HCT116 (cell line): ENCODE measurements around the gene PIP5K1A. TPM values are rescaled to one million over a fixed set of nuclear protein-coding genes. Genes with fewer than 3 reads are reported as not detected.

ENCODE experiments used
- ATAC-seq: fragments of 200-7000 bp; cut with Tn5 transposase; 2 replicates; pipeline ENCODE4 v1.9.1; 2020; ENCODE audit warnings: mild to moderate bottlenecking, moderate library complexity
- BruUV-seq: library from RNA; stranded (reverse); fragments of 400-500 nt; replicated peaks from 2 replicates; lab custom pipeline; 2021; lab: Mats Ljungman, UMichigan
- CTCF ChIA-PET: fragments of 300-600 bp; sonication (Branson Sonifier 250); formaldehyde crosslinking; loops from one replicate; lab custom pipeline; 2021; ENCODE audit warnings: antibody characterized with exemption; lab: Charles Lee
- POLR2A ChIA-PET: fragments of 300-600, 350-600 bp; sonication (Branson Sonifier 250); formaldehyde crosslinking; loops from one replicate; lab custom pipeline; 2021; ENCODE audit warnings: antibody characterized with exemption; lab: Charles Lee
- RAD21 ChIA-PET, 2 experiments: fragments of 300-600 bp; sonication (Branson Sonifier 250); formaldehyde crosslinking; loops; one replicate each; lab custom pipeline; 2023; ENCODE audit warnings: low total read pairs in 2 of 2; ENCODE audit not compliant: uncharacterized antibody in 2 of 2, unreplicated experiment in 2 of 2, low non-redundant PET in 1 of 2; lab: Charles Lee
- DNase-seq: peaks from one replicate; pipeline ENCODE4 v3.0.0-alpha.2; 2010; ENCODE audit warnings: low read depth, low spot score
- H2AFZ ChIP-seq: fragments of 200-600 bp; shearing (Covaris generic), sonication (generic); 2 replicates; pipeline ENCODE4 v1.6.1; 2017; ENCODE audit warnings: low read depth, mixed run types, mixed read lengths, antibody characterized with exemption, low read length; ENCODE audit not compliant: poor library complexity, severe bottlenecking
- H3K27ac ChIP-seq: 2 replicates; pipeline ENCODE4 v1.5.1; 2012; ENCODE audit warnings: low read depth, low read length
- H3K27me3 ChIP-seq: fragments of 200-600 bp; sonication (generic); 2 replicates; pipeline ENCODE4 v1.6.1; 2016; ENCODE audit warnings: mixed run types, low read length, mixed read lengths; ENCODE audit not compliant: insufficient read depth
- H3K36me3 ChIP-seq, 2 experiments: fragments of 200-500 bp in 1 of 2; fragments of 200-600 bp in 1 of 2; sonication (Bioruptor generic) in 1 of 2; sonication (generic) in 1 of 2; 2 replicates each; pipeline versions ENCODE4 v1.5.1 to v1.6.1; 2014 to 2016; ENCODE audit warnings: low read length in 2 of 2, inconsistent platforms in 1 of 2, mixed read lengths in 1 of 2, mixed run types in 1 of 2; ENCODE audit not compliant: insufficient read depth in 2 of 2, control insufficient read depth in 1 of 2
- H3K4me1 ChIP-seq, 2 experiments: fragments of 200-600 bp in 1 of 2; sonication (generic) in 1 of 2; 2 replicates each; pipeline versions ENCODE4 v1.5.1 to v1.6.1; 2012 to 2017; ENCODE audit warnings: low read length in 2 of 2, inconsistent platforms in 1 of 2, mild to moderate bottlenecking in 1 of 2, mixed read lengths in 1 of 2, mixed run types in 1 of 2, moderate library complexity in 1 of 2; ENCODE audit not compliant: insufficient read depth in 2 of 2, control insufficient read depth in 1 of 2
- H3K4me2 ChIP-seq: fragments of 200-600 bp; sonication (generic); 2 replicates; pipeline ENCODE4 v1.6.1; 2017; ENCODE audit warnings: mixed run types, low read length, mixed read lengths
- H3K4me3 ChIP-seq, 2 experiments: fragments of 200-600 bp in 1 of 2; sonication (generic) in 1 of 2; replicated peaks in 1 of 2; 2 replicates each; pipeline ENCODE4 v1.5.1; 2011 to 2016; ENCODE audit warnings: low read length in 2 of 2, control low read depth in 1 of 2, low read depth in 1 of 2, mild to moderate bottlenecking in 1 of 2, mixed read lengths in 1 of 2, mixed run types in 1 of 2
- H3K79me2 ChIP-seq: fragments of 200-600 bp; sonication (generic); 2 replicates; pipeline ENCODE4 v1.6.1; 2017; ENCODE audit warnings: mild to moderate bottlenecking, mixed run types, low read length, moderate library complexity, mixed read lengths; ENCODE audit not compliant: insufficient read depth
- H3K9ac ChIP-seq: fragments of 200-600 bp; sonication (generic); 2 replicates; pipeline ENCODE4 v1.6.1; 2016; ENCODE audit warnings: low read length, mixed read lengths
- H3K9me2 ChIP-seq: fragments of 200-600 bp; sonication (generic), shearing (Covaris generic); 2 replicates; pipeline ENCODE4 v1.6.1; 2017; ENCODE audit warnings: mixed run types, mild to moderate bottlenecking, moderate library complexity; ENCODE audit not compliant: insufficient read depth
- H3K9me3 ChIP-seq, 2 experiments: fragments of 200-500 bp in 1 of 2; fragments of 200-600 bp in 1 of 2; sonication (Bioruptor generic) in 1 of 2; sonication (generic) in 1 of 2; 2 replicates each; pipeline ENCODE4 v1.6.1; 2014 to 2017; ENCODE audit warnings: low read length in 2 of 2, mixed read lengths in 2 of 2, inconsistent platforms in 1 of 2, low read depth in 1 of 2, mild to moderate bottlenecking in 1 of 2, mixed run types in 1 of 2, moderate library complexity in 1 of 2; ENCODE audit not compliant: control insufficient read depth in 1 of 2, insufficient read depth in 1 of 2
- H4K20me1 ChIP-seq: fragments of 200-600 bp; sonication (generic), shearing (Covaris generic); 2 replicates; pipeline ENCODE4 v1.6.1; 2017; ENCODE audit warnings: mixed run types, mild to moderate bottlenecking, moderate library complexity; ENCODE audit not compliant: insufficient read depth
- CBX3 ChIP-seq: IDR thresholded peaks from 2 replicates; pipeline ENCODE4 v1.6.1; 2012; ENCODE audit warnings: low read depth
- CTCF ChIP-seq, 3 experiments: fragments of 200-600 bp in 1 of 3; sonication (generic) in 1 of 3; IDR thresholded peaks in 2 of 3; conservative IDR thresholded peaks in 1 of 3; 2 replicates each; pipeline ENCODE4 v1.5.1; 2012 to 2017; ENCODE audit warnings: low read depth in 2 of 3, low read length in 2 of 3, antibody characterized with exemption in 1 of 3, borderline replicate concordance in 1 of 3, control low read depth in 1 of 3, mild to moderate bottlenecking in 1 of 3, mixed read lengths in 1 of 3, mixed run types in 1 of 3, moderate library complexity in 1 of 3; ENCODE audit not compliant: insufficient read depth in 1 of 3
- ELF1 ChIP-seq: IDR thresholded peaks from 2 replicates; pipeline ENCODE4 v1.6.1; 2012; ENCODE audit warnings: low read depth, borderline replicate concordance
- EZH2 ChIP-seq: fragments of 200-600 bp; sonication (generic); IDR thresholded peaks from 2 replicates; pipeline ENCODE4 v1.6.1; 2017; ENCODE audit warnings: antibody characterized with exemption, mixed run types
- FOSL1 ChIP-seq: IDR thresholded peaks from 2 replicates; pipeline ENCODE4 v1.6.1; 2012; ENCODE audit warnings: low read depth
- SP1 ChIP-seq: IDR thresholded peaks from 2 replicates; pipeline ENCODE4 v1.6.1; 2012; ENCODE audit warnings: low read depth
- ZFX ChIP-seq: fragments of 450-650 bp; IDR thresholded peaks from 2 replicates; pipeline ENCODE4 v1.6.1; 2017
- intact Hi-C: fragments of 100-400 bp; cut with micrococcal nuclease; formaldehyde crosslinking; loops from 2 replicates; pipeline ENCODE4 v1.10.0; 2022
- total RNA-seq: library from RNA; stranded (reverse); gene quantifications from one replicate; pipeline ENCODE4 v1.2.1, GENCODE V29; 2021; ENCODE audit not compliant: unreplicated experiment
- TF ChIP-seq, protein P1 (sequence below): IDR thresholded peaks from 2 replicates; pipeline ENCODE4 v1.6.1; 2011; ENCODE audit warnings: mild to moderate bottlenecking, low read length, moderate library complexity; ENCODE audit not compliant: insufficient replicate concordance; ENCODE audit errors: extremely low read depth
- TF ChIP-seq, protein P2 (sequence below): IDR thresholded peaks from 2 replicates; pipeline ENCODE4 v1.6.1; 2012

PIP5K1A gene
- total RNA-seq, 1 experiment from 2014 or later: 75.4 TPM

DNA sequence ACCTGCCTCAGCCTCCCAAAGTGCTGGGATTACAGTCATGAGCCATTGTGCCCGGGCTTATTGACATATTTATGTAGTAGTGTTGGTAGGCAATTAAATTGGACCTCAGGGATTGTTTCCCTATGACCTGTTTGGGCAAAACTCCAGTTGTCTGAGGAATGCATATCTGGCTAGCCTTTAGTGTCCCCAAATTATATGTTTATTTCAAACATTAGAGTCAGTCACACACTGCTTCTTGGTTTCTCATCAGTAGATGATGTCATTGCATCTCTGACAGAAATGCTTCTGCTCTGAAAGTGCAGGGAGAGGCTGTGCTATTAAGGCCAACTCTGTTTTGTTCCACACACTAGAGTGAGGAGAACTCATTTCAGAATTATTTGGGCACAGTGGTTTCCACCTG, 12.5 kb downstream of the PIP5K1A start:
- H3K9ac ChIP-seq: no peak overlapping the region
- DNase-seq: no peak
- RAD21 ChIA-PET: no interaction called here
- no peak overlapping the region for H2AFZ ChIP-seq
- no peaks in the 10 kb centered on the region for H3K4me1 ChIP-seq
- BruUV-seq: no TSS peak
- peaks cover 97% of the 10 kb centered on the region for H3K79me2 ChIP-seq
- no peaks in the 10 kb centered on the region for H3K27me3 ChIP-seq
- H3K4me3 ChIP-seq: no peak overlapping the region
- no peaks in the 10 kb centered on the region for H3K9me3 ChIP-seq
- CTCF ChIA-PET: no interaction called here
- peaks cover 11 to 12% of the 10 kb centered on the region in 2 experiments; a peak in 2 of 4 replicates for H3K36me3 ChIP-seq
- ATAC-seq: no peak
- H3K27ac ChIP-seq: no peak overlapping the region
- H3K4me2 ChIP-seq: no peak overlapping the region
- no peaks in the 10 kb centered on the region for H3K9me2 ChIP-seq
- H4K20me1 ChIP-seq: peaks cover 3% of the 10 kb centered on the region; the same call in 1 of the 2 replicates
- TF ChIP-seq SP1 (no peak), FOSL1 (no peak), CBX3 (no peak), ZFX (no peak), CTCF (IDR thresholded peaks at IDR 0.05 in 2 of 3, conservative IDR thresholded peaks at IDR 0.05 in 1 of 3; ENCODE audit: borderline replicate concordance in 1 of 3, insufficient read depth in 1 of 3, low read depth in 2 of 3, low read length in 2 of 3) (no peak), EZH2 (no peak), ELF1 (no peak)
- TF ChIP-seq, protein P1, sequence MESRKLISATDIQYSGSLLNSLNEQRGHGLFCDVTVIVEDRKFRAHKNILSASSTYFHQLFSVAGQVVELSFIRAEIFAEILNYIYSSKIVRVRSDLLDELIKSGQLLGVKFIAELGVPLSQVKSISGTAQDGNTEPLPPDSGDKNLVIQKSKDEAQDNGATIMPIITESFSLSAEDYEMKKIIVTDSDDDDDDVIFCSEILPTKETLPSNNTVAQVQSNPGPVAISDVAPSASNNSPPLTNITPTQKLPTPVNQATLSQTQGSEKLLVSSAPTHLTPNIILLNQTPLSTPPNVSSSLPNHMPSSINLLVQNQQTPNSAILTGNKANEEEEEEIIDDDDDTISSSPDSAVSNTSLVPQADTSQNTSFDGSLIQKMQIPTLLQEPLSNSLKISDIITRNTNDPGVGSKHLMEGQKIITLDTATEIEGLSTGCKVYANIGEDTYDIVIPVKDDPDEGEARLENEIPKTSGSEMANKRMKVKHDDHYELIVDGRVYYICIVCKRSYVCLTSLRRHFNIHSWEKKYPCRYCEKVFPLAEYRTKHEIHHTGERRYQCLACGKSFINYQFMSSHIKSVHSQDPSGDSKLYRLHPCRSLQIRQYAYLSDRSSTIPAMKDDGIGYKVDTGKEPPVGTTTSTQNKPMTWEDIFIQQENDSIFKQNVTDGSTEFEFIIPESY: no peak
- TF ChIP-seq, protein P2, sequence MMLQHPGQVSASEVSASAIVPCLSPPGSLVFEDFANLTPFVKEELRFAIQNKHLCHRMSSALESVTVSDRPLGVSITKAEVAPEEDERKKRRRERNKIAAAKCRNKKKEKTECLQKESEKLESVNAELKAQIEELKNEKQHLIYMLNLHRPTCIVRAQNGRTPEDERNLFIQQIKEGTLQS: no peak
- TF ChIP-seq, all 23 proteins: peak for 0
- POLR2A ChIA-PET: no interaction called here
- intact Hi-C loops: no loop called here
